SK-N-SH (cell line): Measurements from ENCODE around the gene NUP160.
"Not testable (repeated sequence)": the region's sequence is repeated elsewhere in the genome, so short reads cannot be mapped to it uniquely, and the experiment has no call there.

Experiments used
- CHD2 ChIP-seq: fragments of 150-350 bp; IDR thresholded peaks from 2 replicates; pipeline ENCODE4 v1.6.1; 2018; ENCODE audit warnings: low read length; ENCODE audit not compliant: partially characterized antibody
- CTCF ChIP-seq: fragments of 200-600 bp; sonication (generic); IDR thresholded peaks from 2 replicates; pipeline ENCODE4 v1.6.1; 2017; ENCODE audit warnings: antibody characterized with exemption, mild to moderate bottlenecking, moderate library complexity
- EP300 ChIP-seq, 2 experiments: IDR thresholded peaks; 2 replicates each; pipeline versions ENCODE4 v1.4.0 to v1.6.1; 2012; ENCODE audit warnings: borderline replicate concordance in 1 of 2, low read depth in 1 of 2, low read length in 1 of 2
- EZH2phosphoT487 ChIP-seq: fragments of 200-600 bp; sonication (generic); IDR thresholded peaks from 2 replicates; pipeline ENCODE4 v1.6.1; 2017; ENCODE audit warnings: low read depth, mixed run types, mild to moderate bottlenecking, antibody characterized with exemption, moderate library complexity, borderline replicate concordance
- GABPA ChIP-seq: IDR thresholded peaks from 2 replicates; pipeline ENCODE4 v1.4.0; 2012; ENCODE audit warnings: low read depth, mild to moderate bottlenecking
- IRF3 ChIP-seq: fragments of 150-350 bp; IDR thresholded peaks from 2 replicates; pipeline ENCODE4 v1.6.1; 2016; ENCODE audit warnings: mild to moderate bottlenecking, low read depth, low read length
- MAX ChIP-seq: IDR thresholded peaks from 2 replicates; pipeline ENCODE4 v1.4.0; 2012; ENCODE audit warnings: low read depth
- POLR2AphosphoS5 ChIP-seq: IDR thresholded peaks from 2 replicates; pipeline ENCODE4 v1.6.1; 2012; ENCODE audit warnings: low read depth, low read length
- REST ChIP-seq: IDR thresholded peaks from 2 replicates; pipeline ENCODE4 v1.6.1; 2012; ENCODE audit warnings: mild to moderate bottlenecking, low read depth, low read length, moderate library complexity

- TF ChIP-seq CTCF; EP300 (IDR thresholded peaks at IDR 0.05; ENCODE audit: borderline replicate concordance in 1 of 2, low read depth in 1 of 2, low read length in 1 of 2); GABPA; MAX; EZH2phosphoT487; POLR2AphosphoS5; IRF3; REST; CHD2: not testable (repeated sequence)
Measured at GRCh38 chr11:47882437-47882836, 34.3 kb upstream of the NUP160 start.
